H9 (cell line): ENCODE data around the gene PRKX. TPM values are rescaled to one million over a fixed set of nuclear protein-coding genes. Genes with fewer than 3 reads are reported as not detected.

Experiments
- DNase-seq: peaks from one replicate; pipeline ENCODE4 v3.0.0-alpha.2; 2017
- H2AFZ ChIP-seq: one replicate; pipeline ENCODE4 v1.6.1; 2013; ENCODE audit warnings: mild to moderate bottlenecking, low read length, control low read depth, moderate library complexity
- H2AK5ac ChIP-seq: 2 replicates; pipeline ENCODE4 v1.6.1; 2013; ENCODE audit warnings: low read length, control low read depth, mixed read lengths; ENCODE audit not compliant: insufficient read length
- H2BK120ac ChIP-seq: one replicate; pipeline ENCODE4 v1.6.1; 2013; ENCODE audit warnings: low read depth, mild to moderate bottlenecking, low read length, control low read depth, inconsistent platforms; ENCODE audit not compliant: poor library complexity, severe bottlenecking
- H2BK12ac ChIP-seq: 2 replicates; pipeline ENCODE4 v1.6.1; 2013; ENCODE audit warnings: low read length, control low read depth, mixed read lengths, low read depth; ENCODE audit not compliant: insufficient read length
- H2BK15ac ChIP-seq: 2 replicates; pipeline ENCODE4 v1.6.1; 2013; ENCODE audit warnings: low read depth, low read length, control low read depth
- H2BK20ac ChIP-seq: one replicate; pipeline ENCODE4 v1.6.1; 2013; ENCODE audit warnings: low read depth, mild to moderate bottlenecking, low read length, control low read depth, inconsistent platforms; ENCODE audit not compliant: poor library complexity, severe bottlenecking
- H2BK5ac ChIP-seq: 2 replicates; pipeline ENCODE4 v1.6.1; 2013; ENCODE audit warnings: low read length, control low read depth, mixed read lengths; ENCODE audit not compliant: insufficient read length
- H3K14ac ChIP-seq: 2 replicates; pipeline ENCODE4 v1.6.1; 2013; ENCODE audit warnings: low read length, control low read depth; ENCODE audit not compliant: insufficient read depth
- H3K18ac ChIP-seq: 2 replicates; pipeline ENCODE4 v1.6.1; 2013; ENCODE audit warnings: low read depth, mild to moderate bottlenecking, mixed read lengths, low read length, control low read depth; ENCODE audit not compliant: insufficient read length
- H3K23ac ChIP-seq: 2 replicates; pipeline ENCODE4 v1.6.1; 2013; ENCODE audit warnings: low read length, control low read depth, mixed read lengths, low read depth; ENCODE audit not compliant: insufficient read length
- H3K23me2 ChIP-seq: 2 replicates; pipeline ENCODE4 v1.6.1; 2013; ENCODE audit warnings: low read depth, mild to moderate bottlenecking, mixed read lengths, low read length, control low read depth; ENCODE audit not compliant: insufficient read length, poor library complexity, severe bottlenecking
- H3K27ac ChIP-seq: 2 replicates; pipeline ENCODE4 v1.5.1; 2013; ENCODE audit warnings: low read length, control low read depth, mixed read lengths, low read depth; ENCODE audit not compliant: insufficient read length
- H3K27me3 ChIP-seq: 2 replicates; pipeline ENCODE4 v1.6.1; 2013; ENCODE audit warnings: low read length, control low read depth, inconsistent platforms; ENCODE audit not compliant: insufficient read depth
- H3K4ac ChIP-seq: 2 replicates; pipeline ENCODE4 v1.6.1; 2013; ENCODE audit warnings: low read depth, mild to moderate bottlenecking, control low read depth, inconsistent platforms, low read length, moderate library complexity
- H3K4me1 ChIP-seq: 2 replicates; pipeline ENCODE4 v1.6.1; 2013; ENCODE audit warnings: low read length, control low read depth, inconsistent platforms; ENCODE audit not compliant: insufficient read depth
- H3K4me2 ChIP-seq: 2 replicates; pipeline ENCODE4 v1.6.1; 2013; ENCODE audit warnings: low read length, control low read depth, mixed read lengths; ENCODE audit not compliant: insufficient read length, insufficient read depth
- H3K56ac ChIP-seq: 2 replicates; pipeline ENCODE4 v1.6.1; 2013; ENCODE audit warnings: low read depth, mild to moderate bottlenecking, mixed read lengths, low read length, control low read depth; ENCODE audit not compliant: insufficient read length
- H3K79me1 ChIP-seq: 2 replicates; pipeline ENCODE4 v1.6.1; 2013; ENCODE audit warnings: low read depth, mild to moderate bottlenecking, moderate library complexity, low read length, control low read depth, inconsistent platforms; ENCODE audit not compliant: insufficient read depth, poor library complexity, severe bottlenecking
- H3K79me2 ChIP-seq: 2 replicates; pipeline ENCODE4 v1.6.1; 2013; ENCODE audit warnings: low read length, control low read depth, inconsistent platforms; ENCODE audit not compliant: insufficient read depth
- H3K9ac ChIP-seq: 2 replicates; pipeline ENCODE4 v1.6.1; 2013; ENCODE audit warnings: low read length, control low read depth, mixed read lengths; ENCODE audit not compliant: insufficient read length; ENCODE audit errors: extremely low read depth
- H3K9me3 ChIP-seq: one replicate; pipeline ENCODE4 v1.6.1; 2013; ENCODE audit warnings: low read depth, low read length, inconsistent platforms; ENCODE audit not compliant: control insufficient read depth
- H3T11ph ChIP-seq: one replicate; pipeline ENCODE4 v1.6.1; 2013; ENCODE audit warnings: mild to moderate bottlenecking, low read length, control low read depth, inconsistent platforms
- H4K20me1 ChIP-seq: one replicate; pipeline ENCODE4 v1.6.1; 2013; ENCODE audit not compliant: control insufficient read depth, insufficient read length, insufficient read depth
- H4K5ac ChIP-seq: 2 replicates; pipeline ENCODE4 v1.6.1; 2013; ENCODE audit warnings: low read depth, mild to moderate bottlenecking, mixed read lengths, low read length, control low read depth; ENCODE audit not compliant: insufficient read length
- H4K8ac ChIP-seq: replicated peaks from 2 replicates; pipeline ENCODE4 v1.6.1; 2013; ENCODE audit warnings: low read length, control low read depth, mixed read lengths, low read depth; ENCODE audit not compliant: insufficient read length
- H4K91ac ChIP-seq: 2 replicates; pipeline ENCODE4 v1.6.1; 2013; ENCODE audit warnings: low read depth, mild to moderate bottlenecking, moderate library complexity, mixed read lengths, low read length, control low read depth; ENCODE audit not compliant: insufficient read length
- H3K27ac Mint-ChIP-seq, 3 experiments: 2 replicates in 2 of 3; 3 replicates in 1 of 3; pipeline ENCODE4 v1.8.0; 2020 to 2021; ENCODE audit warnings: mixed read lengths in 3 of 3, mild to moderate bottlenecking in 1 of 3, moderate library complexity in 1 of 3
- H3K27me3 Mint-ChIP-seq: 2 replicates; pipeline ENCODE4 v1.8.0; 2021; ENCODE audit warnings: low read depth, mild to moderate bottlenecking, moderate library complexity, mixed read lengths
- H3K36me3 Mint-ChIP-seq, 3 experiments: 2 replicates in 2 of 3; 3 replicates in 1 of 3; pipeline ENCODE4 v1.8.0; 2020 to 2021; ENCODE audit warnings: low read depth in 3 of 3, mixed read lengths in 3 of 3; ENCODE audit not compliant: insufficient read depth in 1 of 3
- H3K4me1 Mint-ChIP-seq, 2 experiments: 2 replicates each; pipeline ENCODE4 v1.8.0; 2020; ENCODE audit warnings: mixed read lengths in 2 of 2
- H3K4me3 Mint-ChIP-seq, 2 experiments: 2 replicates in 1 of 2; 3 replicates in 1 of 2; pipeline ENCODE4 v1.8.0; 2020 to 2021; ENCODE audit warnings: mild to moderate bottlenecking in 2 of 2, mixed read lengths in 2 of 2, moderate library complexity in 1 of 2
- H3K9me3 Mint-ChIP-seq, 2 experiments: 2 replicates in 1 of 2; 3 replicates in 1 of 2; pipeline ENCODE4 v1.8.0; 2020; ENCODE audit warnings: mild to moderate bottlenecking in 2 of 2, mixed read lengths in 2 of 2, moderate library complexity in 1 of 2
- CTCF ChIP-seq: fragments of 200-600 bp; sonication (generic); conservative IDR thresholded peaks from 3 replicates; pipeline ENCODE4 v1.8.0; 2021; ENCODE audit warnings: antibody characterized with exemption, mild to moderate bottlenecking
- WGBS: extraction: QIAGEN DNeasy Blood & Tissue Kit; methylation state at CpG from one replicate; pipeline ENCODE4 v1.1.7; 2013; ENCODE audit warnings: missing lambda C conversion rate, low lambda C conversion rate, mixed read lengths; ENCODE audit not compliant: insufficient read length; ENCODE audit errors: extremely low coverage; 5-methylcytosine and 5-hydroxymethylcytosine counted together
- total RNA-seq: library from RNA; stranded (reverse); gene quantifications from 2 replicates; pipeline ENCODE4 v1.2.1, GENCODE V29; 2021

The PRKX gene
- total RNA-seq, 1 experiment from 2014 or later = 108 TPM

GRCh38 chrX:3639236-3639635 is 74.2 kb downstream of the PRKX start:
- no peak for DNase-seq
- no CpG with 5 or more reads among the region's 2 CpGs for WGBS
- no peak overlapping the region for H3K9ac ChIP-seq
- H4K20me1 ChIP-seq = no peaks in the 10 kb centered on the region
- no peak overlapping the region for H4K8ac ChIP-seq
- H2BK15ac ChIP-seq = no peak overlapping the region
- no peaks in the 10 kb centered on the region for H3K27me3 Mint-ChIP-seq
- no peaks in the 10 kb centered on the region for H3K27me3 ChIP-seq
- H2AK5ac ChIP-seq = no peak overlapping the region
- H3K79me2 ChIP-seq = no peaks in the 10 kb centered on the region
- H3K27ac Mint-ChIP-seq = no peak overlapping the region; a peak in 1 of 7 replicates
- H3K4me3 Mint-ChIP-seq = no peak overlapping the region
- H3K14ac ChIP-seq = no peak overlapping the region
- H4K5ac ChIP-seq = no peak overlapping the region
- H2BK120ac ChIP-seq = no peak overlapping the region
- H3K23me2 ChIP-seq = no peaks in the 10 kb centered on the region
- H3K9me3 ChIP-seq = no peaks in the 10 kb centered on the region
- peaks cover 14 to 22% of the 10 kb centered on the region in 2 experiments for H3K4me1 Mint-ChIP-seq
- no peak overlapping the region for H3K23ac ChIP-seq
- no peak overlapping the region for H3T11ph ChIP-seq
- no peak overlapping the region for H2BK20ac ChIP-seq
- H3K79me1 ChIP-seq = no peaks in the 10 kb centered on the region
- no peak overlapping the region for H3K4me2 ChIP-seq
- H3K18ac ChIP-seq = no peak overlapping the region
- TF ChIP-seq CTCF = no peak
- H3K27ac ChIP-seq = no peak overlapping the region
- H4K91ac ChIP-seq = no peak overlapping the region
- peaks cover 21 to 55% (median 41%) of the 10 kb centered on the region in 3 experiments for H3K36me3 Mint-ChIP-seq
- no peak overlapping the region for H2BK5ac ChIP-seq
- H3K9me3 Mint-ChIP-seq = no peaks in the 10 kb centered on the region; a peak in 1 of 5 replicates
- H3K4ac ChIP-seq = no peak overlapping the region
- no peak overlapping the region for H2AFZ ChIP-seq
- no peak overlapping the region for H2BK12ac ChIP-seq
- H3K4me1 ChIP-seq = no peaks in the 10 kb centered on the region; the same call in 1 of the 2 replicates
- no peak overlapping the region for H3K56ac ChIP-seq
